Thoracic aorta (tissue), 2 donors: ENCODE measurements around the gene ASS1. TPM values are rescaled to one million over a fixed set of nuclear protein-coding genes. Genes with fewer than 3 reads are reported as not detected.

ENCODE experiments used
- ATAC-seq: fragments of 150-250 bp; one replicate; pipeline ENCODE4 v1.8.0; 2017; ENCODE audit warnings: low read depth; ENCODE audit not compliant: insufficient number of reproducible peaks, low FRiP score
- DNase-seq: peaks from one replicate; pipeline ENCODE4 v3.0.0-alpha.2; 2020; ENCODE audit warnings: low spot score
- H3K27ac ChIP-seq, 2 donors: fragments of 200-600 bp; sonication (generic); 1 replicate in 1 of 2; 2 replicates in 1 of 2; pipeline ENCODE4 v1.5.1; 2016; ENCODE audit warnings: mild to moderate bottlenecking in 2 of 2, moderate library complexity in 2 of 2
- H3K27me3 ChIP-seq: fragments of 200-600 bp; sonication (generic); replicated peaks from 2 replicates; pipeline ENCODE4 v1.6.0; 2016; ENCODE audit warnings: mild to moderate bottlenecking; ENCODE audit not compliant: insufficient read depth
- H3K36me3 ChIP-seq: fragments of 200-600 bp; sonication (generic); one replicate; pipeline ENCODE4 v1.5.1; 2016
- H3K4me1 ChIP-seq, 2 donors: fragments of 200-600 bp; sonication (generic); 1 replicate in 1 of 2; 2 replicates in 1 of 2; pipeline versions ENCODE4 v1.5.1 to v1.6.0; 2016; ENCODE audit warnings: low read depth in 2 of 2, mild to moderate bottlenecking in 1 of 2; ENCODE audit not compliant: control insufficient read depth in 1 of 2
- H3K4me3 ChIP-seq: fragments of 200-600 bp; sonication (generic); 2 replicates; pipeline ENCODE4 v1.5.1; 2016; ENCODE audit warnings: mild to moderate bottlenecking
- H3K9me3 ChIP-seq: fragments of 200-600 bp; sonication (generic); 2 replicates; pipeline ENCODE4 v1.5.1; 2016
- total RNA-seq, 2 donors: library from RNA; depleted of rRNA; stranded (reverse); fragments of >200 nt; gene quantifications; one replicate each; pipeline versions ENCODE4 v1.1.0 to v1.2.3, GENCODE V29; 2016
- TF ChIP-seq, protein P1 (sequence below): fragments of 200-600 bp; sonication (generic); IDR thresholded peaks from one replicate; pipeline ENCODE4 v1.5.1; 2019; ENCODE audit warnings: antibody characterized with exemption

ASS1 gene
- total RNA-seq, 2 donors from 2014 or later, result 65.4 to 81.7 TPM

DNA sequence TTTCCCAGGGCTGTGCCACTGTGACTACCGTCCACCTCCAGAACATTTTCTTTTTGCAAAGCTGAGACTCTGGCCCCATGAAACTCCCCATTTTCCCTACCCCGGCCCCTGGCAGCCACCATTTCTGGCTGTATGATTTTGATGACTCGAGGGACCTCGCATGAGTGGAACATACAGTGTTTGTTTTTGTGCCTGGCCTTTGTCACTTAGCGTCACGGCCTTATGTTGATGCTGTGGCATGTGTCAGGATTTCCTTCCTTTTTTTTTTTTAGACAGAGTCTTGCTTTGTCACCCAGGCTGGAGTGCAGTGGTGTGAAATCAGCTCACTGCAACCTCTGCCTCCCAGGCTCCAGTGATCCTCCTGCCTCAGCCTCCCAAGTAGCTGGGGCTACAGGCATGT, 42.7 kb downstream of the ASS1 start:
- H3K27me3 ChIP-seq, result no peaks in the 10 kb centered on the region

DNA sequence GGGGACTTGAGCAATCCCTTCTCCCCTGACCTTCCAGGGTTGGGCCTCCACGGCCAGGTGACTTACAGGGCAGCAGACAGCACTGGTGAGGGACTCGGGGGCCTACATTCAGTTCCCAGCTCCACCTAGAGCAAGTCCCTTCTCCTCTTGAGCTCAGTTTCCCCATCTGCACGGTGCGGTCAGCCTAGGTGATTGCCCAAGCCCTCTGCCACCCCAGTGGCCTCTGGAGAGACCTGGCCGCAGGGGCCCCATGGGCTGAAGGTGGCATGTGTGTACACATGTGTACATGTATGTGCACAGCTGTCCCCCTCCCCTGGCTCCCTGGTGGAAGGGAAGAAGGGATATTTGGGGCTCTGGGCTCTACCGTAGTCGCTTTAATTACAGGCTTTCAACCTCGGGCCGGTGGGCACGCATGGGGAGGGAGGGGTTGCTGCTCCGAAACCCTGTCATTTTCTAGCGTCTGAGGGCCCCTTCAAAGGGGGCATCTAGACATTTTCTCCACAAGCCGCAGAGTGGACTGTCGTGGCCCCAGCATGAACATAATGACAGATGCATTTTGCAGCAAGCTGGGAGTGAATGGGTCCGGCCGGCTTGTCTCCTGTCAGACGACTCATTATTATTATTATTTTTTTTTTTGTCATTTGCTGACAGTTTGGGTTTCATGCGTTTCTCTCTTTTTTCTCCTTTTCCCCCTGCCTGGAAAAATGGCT, 44.0 kb downstream of the ASS1 start:
- H3K9me3 ChIP-seq, result no peaks in the 10 kb centered on the region
- TF ChIP-seq, protein P1, sequence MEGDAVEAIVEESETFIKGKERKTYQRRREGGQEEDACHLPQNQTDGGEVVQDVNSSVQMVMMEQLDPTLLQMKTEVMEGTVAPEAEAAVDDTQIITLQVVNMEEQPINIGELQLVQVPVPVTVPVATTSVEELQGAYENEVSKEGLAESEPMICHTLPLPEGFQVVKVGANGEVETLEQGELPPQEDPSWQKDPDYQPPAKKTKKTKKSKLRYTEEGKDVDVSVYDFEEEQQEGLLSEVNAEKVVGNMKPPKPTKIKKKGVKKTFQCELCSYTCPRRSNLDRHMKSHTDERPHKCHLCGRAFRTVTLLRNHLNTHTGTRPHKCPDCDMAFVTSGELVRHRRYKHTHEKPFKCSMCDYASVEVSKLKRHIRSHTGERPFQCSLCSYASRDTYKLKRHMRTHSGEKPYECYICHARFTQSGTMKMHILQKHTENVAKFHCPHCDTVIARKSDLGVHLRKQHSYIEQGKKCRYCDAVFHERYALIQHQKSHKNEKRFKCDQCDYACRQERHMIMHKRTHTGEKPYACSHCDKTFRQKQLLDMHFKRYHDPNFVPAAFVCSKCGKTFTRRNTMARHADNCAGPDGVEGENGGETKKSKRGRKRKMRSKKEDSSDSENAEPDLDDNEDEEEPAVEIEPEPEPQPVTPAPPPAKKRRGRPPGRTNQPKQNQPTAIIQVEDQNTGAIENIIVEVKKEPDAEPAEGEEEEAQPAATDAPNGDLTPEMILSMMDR, result no peak
- no peaks in the 10 kb centered on the region for H3K4me1 ChIP-seq
- ATAC-seq (no peak), DNase-seq (no peak)
- H3K4me3 ChIP-seq, result no peak overlapping the region
- H3K36me3 ChIP-seq, result no peaks in the 10 kb centered on the region
- no peak overlapping the region for H3K27ac ChIP-seq
- H3K27me3 ChIP-seq, result no peaks in the 10 kb centered on the region

More for the DNA sequence above, 42.7 kb downstream of the ASS1 start:
- Histone ChIP-seq H3K27ac (no peak overlapping the region), H3K9me3 (no peaks in the 10 kb centered on the region), H3K4me3 (no peak overlapping the region), H3K36me3 (no peaks in the 10 kb centered on the region), H3K4me1 (no peaks in the 10 kb centered on the region)
- ATAC-seq (no peak), DNase-seq (no peak)
- TF ChIP-seq, protein P1, result no peak

DNA sequence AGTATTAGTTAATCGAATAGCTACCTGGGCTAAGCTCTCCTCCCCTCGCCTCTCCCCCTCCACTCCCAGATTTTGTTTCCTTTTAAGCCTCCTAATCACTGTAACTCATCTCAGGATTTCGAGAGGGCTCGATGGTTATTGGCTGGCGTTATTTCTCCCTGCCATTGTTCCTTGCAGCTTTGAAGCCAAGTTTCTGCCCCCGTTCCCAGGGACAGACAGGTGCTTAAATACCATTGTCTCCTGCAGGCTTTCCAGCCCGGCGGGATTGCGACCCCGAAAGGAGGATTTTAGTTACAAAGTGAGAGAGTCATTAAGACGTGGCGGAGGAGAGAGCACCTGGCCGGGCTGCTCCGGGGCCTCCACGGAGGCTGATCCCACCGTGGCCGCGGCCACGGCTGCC, 46.2 kb downstream of the ASS1 start:
- peaks cover 9% of the 10 kb centered on the region for H3K36me3 ChIP-seq
- no peak overlapping the region for H3K4me3 ChIP-seq
- H3K9me3 ChIP-seq, result no peaks in the 10 kb centered on the region
- TF ChIP-seq, protein P1, result no peak
- no peak overlapping the region for H3K27ac ChIP-seq
- no peaks in the 10 kb centered on the region for H3K27me3 ChIP-seq
- H3K4me1 ChIP-seq, result no peaks in the 10 kb centered on the region
- no peak for DNase-seq
- ATAC-seq, result no peak

DNA sequence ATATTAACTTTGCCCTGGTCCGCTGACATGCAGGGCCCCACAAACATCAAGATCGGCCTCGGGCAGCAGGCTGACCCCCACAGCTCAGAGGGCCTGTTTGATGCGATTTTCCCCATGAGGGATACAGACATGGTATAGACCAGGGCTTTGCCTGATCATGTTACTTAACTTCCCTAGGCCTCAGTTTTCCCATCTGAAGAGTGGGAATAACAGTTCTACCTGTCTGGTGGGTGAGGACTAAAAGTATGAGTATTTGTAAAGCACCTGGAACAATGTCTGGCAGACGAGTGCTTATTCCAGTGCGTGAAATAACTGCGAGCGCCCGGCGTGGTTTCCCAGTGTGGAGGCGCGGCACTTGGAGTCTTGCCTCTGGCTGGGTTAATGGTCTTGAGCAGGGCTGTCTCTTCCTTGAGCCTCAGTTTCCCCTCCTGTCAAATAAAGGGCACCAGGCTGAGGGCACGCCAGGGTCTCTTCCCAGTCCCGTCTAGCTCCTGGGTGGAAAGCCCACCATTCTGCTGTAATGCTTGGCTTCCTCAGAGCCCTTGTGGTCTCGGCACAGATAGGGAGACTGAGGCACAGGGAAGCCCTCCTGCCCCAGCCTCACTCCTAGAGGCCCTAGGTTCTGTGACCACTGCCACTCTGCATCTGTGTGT, 47.2 kb downstream of the ASS1 start:
- H3K4me1 ChIP-seq, result no peaks in the 10 kb centered on the region
- no peaks in the 10 kb centered on the region for H3K27me3 ChIP-seq
- no peak for ATAC-seq
- TF ChIP-seq, protein P1, result no peak
- H3K36me3 ChIP-seq, result peaks cover 9% of the 10 kb centered on the region
- H3K9me3 ChIP-seq, result no peaks in the 10 kb centered on the region
- H3K27ac ChIP-seq, result no peak overlapping the region
- no peak overlapping the region for H3K4me3 ChIP-seq
- DNase-seq, result no peak

DNA sequence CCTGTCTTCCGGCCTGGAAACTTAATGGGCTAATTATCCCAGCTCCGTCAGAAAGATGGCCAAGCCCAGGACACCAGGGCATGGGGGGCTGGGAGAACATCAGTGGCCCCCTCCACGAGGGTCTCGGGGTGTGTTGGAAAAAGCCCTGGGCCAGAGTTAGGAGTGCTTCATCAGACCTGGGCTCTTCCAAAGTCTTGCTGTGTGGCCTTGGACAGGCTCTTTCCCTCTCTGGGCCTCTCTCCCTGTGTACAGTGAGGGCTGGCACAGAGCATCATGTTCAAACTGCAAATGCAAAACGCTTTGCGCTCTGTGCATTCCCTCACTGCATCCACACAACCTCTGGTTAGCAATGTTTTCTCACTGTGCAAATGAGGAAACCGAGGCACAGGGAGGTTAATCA, 48.3 kb downstream of the ASS1 start:
- no peak overlapping the region for H3K4me3 ChIP-seq
- ATAC-seq (no peak), DNase-seq (no peak)
- H3K36me3 ChIP-seq, result peaks cover 9% of the 10 kb centered on the region
- no peaks in the 10 kb centered on the region for H3K9me3 ChIP-seq
- no peaks in the 10 kb centered on the region for H3K27me3 ChIP-seq
- H3K27ac ChIP-seq, result no peak overlapping the region
- H3K4me1 ChIP-seq, result no peaks in the 10 kb centered on the region
- TF ChIP-seq, protein P1, result no peak
